Peyer's patch (tissue), 4 donors: ENCODE measurements around the gene FAM236C.
"Not testable (repeated sequence)": the region's sequence is repeated elsewhere in the genome, so short reads cannot be mapped to it uniquely, and the experiment has no call there.

Experiments used
- POLR2A ChIP-seq, 2 donors: fragments of 450-650 bp; IDR thresholded peaks; one replicate each; pipeline ENCODE4 v1.5.1; 2017; ENCODE audit warnings: antibody characterized with exemption in 2 of 2, mild to moderate bottlenecking in 2 of 2, moderate library complexity in 2 of 2
- TF ChIP-seq, protein P1 (sequence below), 6 experiments: fragments of 450-650 bp in 4 of 6; fragments of 200-600 bp in 2 of 6; sonication (generic) in 1 of 6; IDR thresholded peaks; one replicate each; pipeline ENCODE4 v1.5.1; 2017 to 2019; ENCODE audit warnings: antibody characterized with exemption in 6 of 6, mild to moderate bottlenecking in 3 of 6, moderate library complexity in 1 of 6

DNA sequence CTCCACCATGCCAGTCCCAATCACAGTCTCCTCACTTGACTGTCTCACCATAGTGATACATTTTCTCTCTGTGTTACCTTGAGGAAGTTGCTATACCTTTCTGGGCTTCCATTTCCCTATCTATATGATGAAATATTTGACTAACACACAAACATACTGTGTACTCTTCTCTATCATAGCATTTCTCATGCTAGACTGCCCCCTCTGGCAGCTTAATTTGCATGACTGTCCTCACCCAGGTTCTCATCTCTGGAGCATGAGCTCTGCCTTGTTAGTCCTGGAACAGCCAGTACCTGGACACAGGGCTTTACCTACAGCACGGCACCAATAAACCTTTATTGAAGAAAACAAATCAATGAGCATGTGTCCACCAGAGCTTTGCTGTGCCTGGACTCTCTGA is 19.9 kb downstream of the FAM236C start:
- TF ChIP-seq, protein P1, sequence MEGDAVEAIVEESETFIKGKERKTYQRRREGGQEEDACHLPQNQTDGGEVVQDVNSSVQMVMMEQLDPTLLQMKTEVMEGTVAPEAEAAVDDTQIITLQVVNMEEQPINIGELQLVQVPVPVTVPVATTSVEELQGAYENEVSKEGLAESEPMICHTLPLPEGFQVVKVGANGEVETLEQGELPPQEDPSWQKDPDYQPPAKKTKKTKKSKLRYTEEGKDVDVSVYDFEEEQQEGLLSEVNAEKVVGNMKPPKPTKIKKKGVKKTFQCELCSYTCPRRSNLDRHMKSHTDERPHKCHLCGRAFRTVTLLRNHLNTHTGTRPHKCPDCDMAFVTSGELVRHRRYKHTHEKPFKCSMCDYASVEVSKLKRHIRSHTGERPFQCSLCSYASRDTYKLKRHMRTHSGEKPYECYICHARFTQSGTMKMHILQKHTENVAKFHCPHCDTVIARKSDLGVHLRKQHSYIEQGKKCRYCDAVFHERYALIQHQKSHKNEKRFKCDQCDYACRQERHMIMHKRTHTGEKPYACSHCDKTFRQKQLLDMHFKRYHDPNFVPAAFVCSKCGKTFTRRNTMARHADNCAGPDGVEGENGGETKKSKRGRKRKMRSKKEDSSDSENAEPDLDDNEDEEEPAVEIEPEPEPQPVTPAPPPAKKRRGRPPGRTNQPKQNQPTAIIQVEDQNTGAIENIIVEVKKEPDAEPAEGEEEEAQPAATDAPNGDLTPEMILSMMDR (IDR thresholded peaks at IDR 0.05): not testable (repeated sequence)
- not testable (repeated sequence) for TF ChIP-seq POLR2A (IDR thresholded peaks at IDR 0.05)
